Measurements from ENCODE around the gene CNTROB.

Gene CNTROB

DNA sequence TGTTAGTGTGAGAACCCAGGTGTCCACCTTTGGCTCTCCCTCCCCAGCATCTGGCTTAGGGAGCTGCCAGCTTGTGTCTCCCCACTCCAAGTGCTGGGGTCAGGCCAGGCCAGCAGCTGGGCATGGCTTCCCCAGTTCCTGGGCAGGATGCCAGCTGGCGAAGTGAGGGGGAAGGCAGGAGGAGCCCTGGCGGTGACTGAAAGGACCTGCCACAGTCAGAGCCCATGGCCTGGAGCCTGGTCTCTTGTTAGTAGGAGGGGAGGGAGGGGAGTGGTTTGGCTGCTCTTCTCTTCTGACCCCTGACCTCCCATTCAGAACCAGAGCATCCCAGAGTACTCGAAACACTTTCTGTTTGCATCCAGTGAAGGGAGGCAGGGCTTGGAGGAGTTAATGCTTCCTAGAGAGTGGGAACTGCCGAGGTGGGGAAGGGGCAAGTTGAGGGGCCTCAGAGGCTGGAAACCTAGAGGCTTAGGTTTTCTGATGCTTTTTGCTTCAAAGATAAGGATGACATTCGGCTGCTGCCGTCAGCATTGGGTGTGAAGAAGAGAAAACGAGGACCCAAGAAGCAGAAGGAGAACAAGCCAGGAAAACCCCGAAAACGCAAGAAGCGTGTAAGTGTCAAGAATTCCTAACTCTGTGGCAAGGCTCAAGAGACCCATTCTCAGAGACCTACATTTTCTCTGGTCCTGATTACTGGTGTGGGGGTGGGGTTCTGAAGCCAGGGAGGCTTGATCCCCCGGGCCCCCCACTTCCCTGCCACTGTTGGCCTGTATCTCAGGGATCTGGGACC, 42.6 kb upstream of the CNTROB start:
- no peak overlapping the region for H3K4me3 ChIP-seq (ENCODE audit: low read depth in 1 of 2, low read length in 2 of 2)
- H3K27ac ChIP-seq (ENCODE audit: low read length) = no peak overlapping the region

DNA sequence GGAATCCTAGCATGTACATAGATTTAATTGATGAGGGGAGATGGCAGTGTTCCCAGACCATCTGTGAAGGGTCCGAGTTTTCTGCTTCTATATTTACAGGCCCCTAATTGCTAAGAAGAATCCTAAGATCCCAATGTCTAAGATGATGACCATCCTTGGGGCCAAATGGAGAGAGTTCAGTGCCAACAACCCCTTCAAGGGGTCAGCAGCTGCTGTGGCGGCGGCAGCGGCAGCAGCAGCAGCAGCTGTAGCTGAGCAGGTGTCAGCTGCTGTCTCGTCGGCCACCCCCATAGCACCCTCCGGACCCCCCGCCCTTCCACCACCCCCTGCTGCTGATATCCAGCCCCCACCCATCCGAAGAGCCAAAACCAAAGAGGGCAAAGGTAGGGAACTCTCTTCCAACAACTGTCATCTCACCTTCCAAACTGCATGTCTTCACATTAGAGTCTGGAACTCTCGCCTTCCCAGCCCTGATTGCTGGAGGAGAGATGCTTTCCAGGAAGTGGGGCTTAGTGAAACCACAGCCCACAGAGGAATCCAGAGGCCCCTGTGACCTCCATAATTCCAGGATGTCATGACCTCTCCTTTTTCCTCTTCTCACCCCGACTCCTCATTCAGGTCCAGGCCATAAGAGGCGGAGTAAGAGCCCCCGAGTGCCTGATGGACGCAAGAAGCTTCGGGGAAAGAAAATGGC, 38.7 kb upstream of the CNTROB start:
- no peak for ATAC-seq (ENCODE audit: insufficient read depth, low read depth)
- H3K4me3 ChIP-seq (ENCODE audit: low read depth in 1 of 2, low read length in 2 of 2) = no peak overlapping the region
- H3K79me2 ChIP-seq (ENCODE audit: insufficient read depth, low read length) = peaks cover 10% of the 10 kb centered on the region
- no peak overlapping the region for H2AFZ ChIP-seq (ENCODE audit: low read depth, low read length)
- no peaks in the 10 kb centered on the region for H3K9me3 ChIP-seq (ENCODE audit: insufficient read depth, low read length, severe bottlenecking)
- TF ChIP-seq, protein P1, sequence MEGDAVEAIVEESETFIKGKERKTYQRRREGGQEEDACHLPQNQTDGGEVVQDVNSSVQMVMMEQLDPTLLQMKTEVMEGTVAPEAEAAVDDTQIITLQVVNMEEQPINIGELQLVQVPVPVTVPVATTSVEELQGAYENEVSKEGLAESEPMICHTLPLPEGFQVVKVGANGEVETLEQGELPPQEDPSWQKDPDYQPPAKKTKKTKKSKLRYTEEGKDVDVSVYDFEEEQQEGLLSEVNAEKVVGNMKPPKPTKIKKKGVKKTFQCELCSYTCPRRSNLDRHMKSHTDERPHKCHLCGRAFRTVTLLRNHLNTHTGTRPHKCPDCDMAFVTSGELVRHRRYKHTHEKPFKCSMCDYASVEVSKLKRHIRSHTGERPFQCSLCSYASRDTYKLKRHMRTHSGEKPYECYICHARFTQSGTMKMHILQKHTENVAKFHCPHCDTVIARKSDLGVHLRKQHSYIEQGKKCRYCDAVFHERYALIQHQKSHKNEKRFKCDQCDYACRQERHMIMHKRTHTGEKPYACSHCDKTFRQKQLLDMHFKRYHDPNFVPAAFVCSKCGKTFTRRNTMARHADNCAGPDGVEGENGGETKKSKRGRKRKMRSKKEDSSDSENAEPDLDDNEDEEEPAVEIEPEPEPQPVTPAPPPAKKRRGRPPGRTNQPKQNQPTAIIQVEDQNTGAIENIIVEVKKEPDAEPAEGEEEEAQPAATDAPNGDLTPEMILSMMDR (IDR thresholded peaks at IDR 0.05; ENCODE audit: borderline replicate concordance, extremely low read depth, low read length, poor library complexity, severe bottlenecking) = no peak
- no peak for TF ChIP-seq EZH2 (IDR thresholded peaks at IDR 0.05; ENCODE audit: borderline replicate concordance, low read depth, low read length, severe bottlenecking)
- no peak overlapping the region for H3K9ac ChIP-seq (ENCODE audit: low read depth, low read length)
- H3K27me3 ChIP-seq (ENCODE audit: insufficient read depth, low read length, poor library complexity) = no peaks in the 10 kb centered on the region
- H3K4me2 ChIP-seq (ENCODE audit: insufficient read depth, low read length) = no peak overlapping the region
- H3K27ac ChIP-seq (ENCODE audit: low read length) = no peak overlapping the region
- peaks cover 80% of the 10 kb centered on the region for H3K36me3 ChIP-seq (ENCODE audit: insufficient read depth, low read length)
- H3K4me1 ChIP-seq (ENCODE audit: insufficient read depth, low read length) = peaks cover 3% of the 10 kb centered on the region
- H4K20me1 ChIP-seq (ENCODE audit: insufficient read depth, low read length) = peaks cover 8% of the 10 kb centered on the region
- no peak for DNase-seq

More for the DNA sequence above, 42.6 kb upstream of the CNTROB start:
- H3K9me3 ChIP-seq (ENCODE audit: insufficient read depth, low read length, severe bottlenecking) = no peaks in the 10 kb centered on the region
- H3K4me2 ChIP-seq (ENCODE audit: insufficient read depth, low read length) = no peak overlapping the region
- no peak for DNase-seq
- peaks cover 16% of the 10 kb centered on the region for H4K20me1 ChIP-seq (ENCODE audit: insufficient read depth, low read length)
- H3K27me3 ChIP-seq (ENCODE audit: insufficient read depth, low read length, poor library complexity) = peaks cover 2% of the 10 kb centered on the region
- H2AFZ ChIP-seq (ENCODE audit: low read depth, low read length) = no peak overlapping the region
- no peak for TF ChIP-seq EZH2 (IDR thresholded peaks at IDR 0.05; ENCODE audit: borderline replicate concordance, low read depth, low read length, severe bottlenecking)
- peaks cover 40% of the 10 kb centered on the region for H3K79me2 ChIP-seq (ENCODE audit: insufficient read depth, low read length)
- peaks cover 48% of the 10 kb centered on the region for H3K36me3 ChIP-seq (ENCODE audit: insufficient read depth, low read length)
- peaks cover 34% of the 10 kb centered on the region for H3K4me1 ChIP-seq (ENCODE audit: insufficient read depth, low read length)
- ATAC-seq (ENCODE audit: insufficient read depth, low read depth) = no peak
- H3K9ac ChIP-seq (ENCODE audit: low read depth, low read length) = no peak overlapping the region

DNA sequence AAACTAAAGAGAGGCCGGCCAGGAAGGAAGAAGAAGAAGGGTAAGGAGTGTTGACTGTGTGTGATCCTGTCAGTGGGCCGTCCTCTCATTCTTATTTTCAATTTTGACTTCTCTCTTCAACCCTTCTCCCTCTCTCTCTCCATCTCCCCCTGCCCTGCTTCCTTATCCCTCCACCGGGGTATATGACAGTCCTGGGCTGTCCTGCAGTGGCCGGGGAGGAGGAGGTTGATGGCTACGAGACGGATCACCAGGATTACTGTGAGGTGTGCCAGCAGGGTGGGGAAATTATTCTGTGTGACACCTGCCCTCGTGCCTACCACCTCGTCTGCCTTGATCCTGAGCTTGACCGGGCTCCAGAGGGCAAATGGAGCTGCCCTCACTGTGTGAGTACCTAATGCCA, 37.8 kb upstream of the CNTROB start:
- Histone ChIP-seq H3K79me2 (ENCODE audit: insufficient read depth, low read length) (peaks cover 1% of the 10 kb centered on the region; the same call in 1 of the 2 replicates), H3K4me3 (ENCODE audit: low read depth in 1 of 2, low read length in 2 of 2) (no peak overlapping the region), H3K27me3 (ENCODE audit: insufficient read depth, low read length, poor library complexity) (no peaks in the 10 kb centered on the region), H3K9me3 (ENCODE audit: insufficient read depth, low read length, severe bottlenecking) (no peaks in the 10 kb centered on the region), H3K27ac (ENCODE audit: low read length) (no peak overlapping the region), H4K20me1 (ENCODE audit: insufficient read depth, low read length) (no peaks in the 10 kb centered on the region), H3K36me3 (ENCODE audit: insufficient read depth, low read length) (peaks cover 85% of the 10 kb centered on the region), H3K9ac (ENCODE audit: low read depth, low read length) (no peak overlapping the region), H2AFZ (ENCODE audit: low read depth, low read length) (no peak overlapping the region), H3K4me2 (ENCODE audit: insufficient read depth, low read length) (no peak overlapping the region), H3K4me1 (ENCODE audit: insufficient read depth, low read length) (no peaks in the 10 kb centered on the region)
- ATAC-seq (ENCODE audit: insufficient read depth, low read depth) (no peak), DNase-seq (no peak)
- TF ChIP-seq EZH2 (IDR thresholded peaks at IDR 0.05; ENCODE audit: borderline replicate concordance, low read depth, low read length, severe bottlenecking) = no peak
- TF ChIP-seq, protein P1 (IDR thresholded peaks at IDR 0.05; ENCODE audit: borderline replicate concordance, extremely low read depth, low read length, poor library complexity, severe bottlenecking) = no peak

DNA sequence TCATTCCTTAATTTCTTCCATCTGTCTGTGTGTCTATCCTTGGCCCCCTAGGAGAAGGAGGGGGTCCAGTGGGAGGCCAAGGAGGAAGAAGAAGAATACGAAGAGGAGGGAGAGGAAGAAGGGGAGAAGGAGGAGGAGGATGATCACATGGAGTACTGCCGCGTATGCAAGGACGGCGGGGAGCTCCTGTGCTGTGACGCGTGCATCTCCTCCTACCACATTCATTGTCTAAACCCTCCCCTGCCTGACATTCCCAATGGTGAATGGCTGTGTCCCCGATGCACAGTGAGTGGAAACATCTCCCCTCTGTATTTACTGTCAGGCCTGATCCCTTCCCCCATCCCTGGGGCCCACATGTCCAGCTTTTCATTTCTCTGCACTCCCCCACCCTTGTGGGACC, 37.1 kb upstream of the CNTROB start:
- TF ChIP-seq, protein P1 (IDR thresholded peaks at IDR 0.05; ENCODE audit: borderline replicate concordance, extremely low read depth, low read length, poor library complexity, severe bottlenecking) = no peak
- TF ChIP-seq EZH2 (IDR thresholded peaks at IDR 0.05; ENCODE audit: borderline replicate concordance, low read depth, low read length, severe bottlenecking) = no peak
- peaks cover 85% of the 10 kb centered on the region for H3K36me3 ChIP-seq (ENCODE audit: insufficient read depth, low read length)
- no peak overlapping the region for H3K9ac ChIP-seq (ENCODE audit: low read depth, low read length)
- no peak overlapping the region for H3K27ac ChIP-seq (ENCODE audit: low read length)
- no peak for DNase-seq
- no peak overlapping the region for H2AFZ ChIP-seq (ENCODE audit: low read depth, low read length)
- H4K20me1 ChIP-seq (ENCODE audit: insufficient read depth, low read length) = no peaks in the 10 kb centered on the region
- H3K4me2 ChIP-seq (ENCODE audit: insufficient read depth, low read length) = no peak overlapping the region
- H3K9me3 ChIP-seq (ENCODE audit: insufficient read depth, low read length, severe bottlenecking) = no peaks in the 10 kb centered on the region
- H3K4me3 ChIP-seq (ENCODE audit: low read depth in 1 of 2, low read length in 2 of 2) = no peak overlapping the region
- H3K27me3 ChIP-seq (ENCODE audit: insufficient read depth, low read length, poor library complexity) = no peaks in the 10 kb centered on the region
- H3K4me1 ChIP-seq (ENCODE audit: insufficient read depth, low read length) = no peaks in the 10 kb centered on the region
- H3K79me2 ChIP-seq (ENCODE audit: insufficient read depth, low read length) = no peaks in the 10 kb centered on the region
- no peak for ATAC-seq (ENCODE audit: insufficient read depth, low read depth)

Data from DND-41 (cell line).